Keratinocyte (primary cell): Measurements from ENCODE around the gene TPCN2.

ENCODE experiments used
- CTCF ChIP-seq, 3 experiments: IDR thresholded peaks in 1 of 3; conservative IDR thresholded peaks in 1 of 3; optimal IDR thresholded peaks in 1 of 3; 2 replicates in 2 of 3; 3 replicates in 1 of 3; pipeline versions ENCODE3 to v1.5.1; 2011; ENCODE audit warnings: low read length in 3 of 3, mild to moderate bottlenecking in 3 of 3, moderate library complexity in 2 of 3, control low read depth in 1 of 3, inconsistent platforms in 1 of 3; ENCODE audit not compliant: insufficient read depth in 2 of 3; ENCODE audit errors: extremely low read depth in 1 of 3
- EZH2 ChIP-seq: IDR thresholded peaks from one replicate; pipeline ENCODE4 v1.6.1; 2012; ENCODE audit warnings: inconsistent platforms, mild to moderate bottlenecking, low read length, moderate library complexity

- TF ChIP-seq CTCF (optimal IDR thresholded peaks at IDR 0.05 in 1 of 3, IDR thresholded peaks at IDR 0.05 in 1 of 3, conservative IDR thresholded peaks at IDR 0.05 in 1 of 3; ENCODE audit: extremely low read depth in 1 of 3, insufficient read depth in 2 of 3, low read length in 3 of 3) (no peak), EZH2 (no peak)
Measured at GRCh38 chr11:69010361-69010891, 38.3 kb upstream of the TPCN2 start.
